GM19372 (cell line): Measurements from ENCODE around the gene C15orf62.

ENCODE experiments used
- ATAC-seq: cut with Tn5 transposase; IDR thresholded peaks from one replicate; pipeline ENCODE4 v1.9.1; 2021; ENCODE audit warnings: mild to moderate bottlenecking, low read depth, moderate library complexity; ENCODE audit not compliant: unreplicated experiment

The C15orf62 gene, protein sequence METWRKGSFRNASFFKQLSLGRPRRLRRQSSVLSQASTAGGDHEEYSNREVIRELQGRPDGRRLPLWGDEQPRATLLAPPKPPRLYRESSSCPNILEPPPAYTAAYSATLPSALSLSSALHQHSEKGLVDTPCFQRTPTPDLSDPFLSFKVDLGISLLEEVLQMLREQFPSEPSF

GRCh38 chr15:40769274-40770146, at the start of gene C15orf62:
C15orf62 (plus strand) TSS chr15:40769980; CDS start chr15:40770496, 516 bp downstream.
- ATAC-seq = peak; percentile 35

DNA sequence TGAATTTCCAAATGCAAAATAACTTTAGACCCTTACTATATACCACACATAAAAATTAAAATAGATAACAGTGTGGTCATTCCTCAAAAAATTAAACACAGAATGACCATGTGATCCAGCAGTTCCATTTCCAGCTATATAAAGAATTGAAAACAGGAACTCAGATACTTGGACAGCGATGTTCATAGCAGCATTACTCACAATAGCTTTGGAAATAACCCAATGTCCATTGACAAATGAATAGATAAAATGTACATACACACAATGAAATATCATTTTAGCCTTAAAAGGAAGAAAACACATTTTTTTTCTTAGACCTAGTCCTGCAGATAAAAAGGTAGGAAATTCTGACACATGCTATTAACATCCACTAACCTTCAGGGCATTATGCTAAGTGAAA, 48.1 kb upstream of the C15orf62 start:
- ATAC-seq = no peak

- no peak for ATAC-seq
These were observed 47.4 kb upstream of the C15orf62 start for GRCh38 chr15:40722354-40722753.

GRCh38 chr15:40722934-40723333, 46.8 kb upstream of the C15orf62 start:
- ATAC-seq = no peak

DNA sequence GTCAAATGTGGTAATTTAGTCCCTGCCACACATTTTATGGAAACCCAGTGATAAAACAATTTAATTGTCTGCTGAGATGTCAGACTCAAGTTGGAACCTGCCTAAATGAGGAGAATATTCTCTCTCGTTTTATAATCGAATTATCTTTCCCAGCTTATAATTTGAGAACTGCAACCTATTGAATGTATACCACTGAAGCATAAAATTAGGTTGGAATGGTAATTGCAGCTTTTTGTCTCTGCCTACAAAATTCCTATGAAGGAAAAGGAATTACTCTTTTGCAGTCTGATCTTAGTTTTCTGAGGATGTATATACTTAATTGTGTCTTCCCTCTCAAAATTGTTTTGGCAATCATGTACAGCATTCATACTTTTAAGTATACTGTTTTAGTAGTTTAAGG, 45.9 kb upstream of the C15orf62 start:
- ATAC-seq = no peak

GRCh38 chr15:40731034-40731433, 38.7 kb upstream of the C15orf62 start:
- no peak for ATAC-seq

DNA sequence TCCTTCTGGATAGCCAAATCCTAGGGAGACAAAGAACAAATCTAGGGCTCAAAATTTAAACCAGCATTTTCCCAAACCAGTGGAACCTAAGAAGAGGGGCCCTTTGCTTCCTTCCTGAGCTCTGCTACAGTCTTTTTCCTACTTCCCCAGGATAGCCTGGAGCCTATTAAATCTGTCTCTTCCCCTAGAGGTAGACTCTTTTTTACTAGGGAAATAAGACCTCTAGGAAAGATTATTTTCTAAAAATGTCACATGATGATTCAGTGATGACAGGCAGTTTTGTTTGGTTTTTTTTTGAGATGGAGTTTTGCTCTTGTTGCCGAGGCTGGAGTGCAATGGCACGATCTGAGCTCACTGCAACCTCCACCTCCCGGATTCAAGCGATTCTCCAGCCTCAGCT, 33.2 kb upstream of the C15orf62 start:
- ATAC-seq = no peak

GRCh38 chr15:40737048-40737447, 32.7 kb upstream of the C15orf62 start:
- no peak for ATAC-seq

DNA sequence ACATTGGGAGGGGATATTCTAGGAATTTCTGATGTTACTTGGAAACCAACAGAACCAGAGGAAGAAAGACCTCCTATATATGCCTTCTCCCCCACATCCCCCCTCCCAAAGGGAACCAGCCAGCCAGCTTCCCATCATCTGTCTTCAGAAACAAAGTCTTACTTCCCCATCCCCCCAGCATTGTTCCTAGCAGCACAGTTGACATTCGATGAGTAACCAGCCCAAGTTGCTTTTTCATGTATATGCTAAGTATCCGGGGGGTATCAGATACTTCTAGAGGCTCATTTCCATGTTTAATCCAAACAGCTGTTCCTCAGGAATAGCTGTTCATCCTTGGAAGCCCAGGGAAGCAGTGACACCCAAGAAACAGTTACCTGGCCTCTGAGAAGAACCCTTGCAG, 30.7 kb upstream of the C15orf62 start:
- ATAC-seq = no peak

DNA sequence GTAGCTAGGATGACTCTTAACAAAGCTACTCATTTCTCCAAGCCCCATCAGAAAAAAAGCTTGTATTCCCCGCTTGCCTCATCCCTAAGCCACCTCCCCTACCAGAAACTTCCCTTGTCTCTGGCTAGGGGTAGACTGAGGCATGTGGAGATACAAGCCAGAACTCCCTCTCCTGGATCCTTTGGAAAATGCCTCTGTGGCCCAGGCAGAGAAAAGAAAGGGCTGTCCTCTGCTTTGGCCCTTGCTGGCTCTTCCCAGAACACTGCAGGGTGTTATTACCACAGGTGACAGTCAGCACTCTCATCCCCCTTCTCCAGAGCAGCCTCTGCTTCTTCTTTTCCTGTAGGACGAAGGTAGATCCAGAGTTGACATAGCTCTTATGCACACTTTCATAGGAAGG, 29.9 kb upstream of the C15orf62 start:
- ATAC-seq = no peak

DNA sequence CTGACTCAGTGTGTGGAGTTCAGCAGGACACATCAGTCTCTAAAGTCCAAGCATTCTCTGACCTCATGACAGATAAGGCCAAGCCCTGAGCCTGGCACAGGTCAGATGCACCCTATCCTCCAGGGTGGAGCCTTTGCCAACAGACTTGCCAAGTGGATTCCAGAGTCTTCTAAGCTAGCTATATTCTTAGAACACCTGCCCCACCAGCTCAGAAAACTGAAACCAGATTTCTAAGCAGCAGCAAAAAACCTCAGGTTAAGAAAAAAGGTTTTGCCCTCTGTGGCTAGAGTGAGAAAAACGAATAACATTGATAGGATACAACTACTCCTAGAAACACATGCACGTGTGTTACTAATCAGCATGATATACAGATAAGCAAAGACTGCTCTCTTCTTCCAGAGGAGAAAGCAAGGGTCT, 26.3 kb upstream of the C15orf62 start:
- ATAC-seq = no peak

- no peak for ATAC-seq
These were observed 25.6 kb upstream of the C15orf62 start for GRCh38 chr15:40743921-40744814.

GRCh38 chr15:40744815-40745152, 25.0 kb upstream of the C15orf62 start:
- no peak for ATAC-seq

- ATAC-seq = no peak
These were observed 22.8 kb upstream of the C15orf62 start for GRCh38 chr15:40746916-40747418.

- no peak for ATAC-seq
These were observed 21.8 kb upstream of the C15orf62 start for GRCh38 chr15:40747685-40748631.

DNA sequence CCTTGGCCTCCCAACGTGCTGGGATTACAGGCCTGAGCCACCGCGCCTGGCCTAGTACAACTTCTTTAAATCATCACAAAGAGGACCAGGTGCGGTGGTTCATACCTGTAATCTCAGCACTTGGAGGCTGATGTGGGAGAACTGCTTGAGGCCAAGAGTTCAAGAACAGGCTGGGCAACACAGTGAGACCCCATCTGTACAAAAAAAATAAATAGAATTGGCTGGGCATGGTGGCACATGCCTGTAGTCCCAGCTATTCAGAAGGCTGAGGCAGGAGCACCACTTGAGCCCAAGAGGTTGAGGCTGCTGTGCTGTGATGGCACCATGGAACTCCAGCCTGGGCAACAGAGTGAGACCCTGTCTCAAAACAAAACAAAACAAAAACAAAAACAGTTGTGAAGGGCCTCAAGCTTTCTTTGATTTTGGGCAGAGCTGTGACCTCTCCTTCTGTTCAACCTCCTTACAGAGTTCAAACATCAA, 20.6 kb upstream of the C15orf62 start:
- ATAC-seq = no peak

- no peak for ATAC-seq
These were observed 18.9 kb upstream of the C15orf62 start for GRCh38 chr15:40750885-40751284.

- ATAC-seq = no peak
These were observed 18.0 kb upstream of the C15orf62 start for GRCh38 chr15:40751745-40752144.

DNA sequence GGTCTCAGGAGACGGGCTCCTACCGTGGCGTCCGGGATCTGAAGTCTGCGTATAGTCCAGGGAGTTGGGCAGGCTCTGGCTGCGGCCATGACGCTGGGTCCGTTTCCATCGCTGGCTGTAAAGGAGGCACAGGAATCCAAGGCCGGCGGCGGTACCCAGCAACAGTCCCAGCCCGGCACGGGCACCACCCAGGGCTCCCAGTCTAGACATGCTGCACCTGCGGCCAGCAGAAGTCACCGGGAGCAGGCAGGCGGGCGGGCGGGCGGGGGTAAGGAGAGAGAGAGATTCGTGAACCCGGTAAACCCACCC, 15.3 kb upstream of the C15orf62 start:
- ATAC-seq = no peak
